WTC11 (cell line): ENCODE measurements around the gene PSMB2. TPM values are rescaled to one million over a fixed set of nuclear protein-coding genes. Genes with fewer than 3 reads are reported as not detected.
"Not testable (repeated sequence)": the region's sequence is repeated elsewhere in the genome, so short reads cannot be mapped to it uniquely, and the experiment has no call there.

Experiments used
- ATAC-seq: fragments of 200-7000 bp; cut with Tn5 transposase; 2 replicates; pipeline ENCODE4 v1.10.0; 2021; ENCODE audit warnings: mild to moderate bottlenecking, moderate library complexity
- CTCF ChIA-PET: fragments of 300-600 bp; sonication (Branson Sonifier 250); formaldehyde crosslinking; loops from one replicate; lab custom pipeline; 2021; ENCODE audit warnings: antibody characterized with exemption; lab: Charles Lee
- POLR2A ChIA-PET: fragments of 350-600 bp; sonication (Branson Sonifier 250); formaldehyde crosslinking; loops from one replicate; lab custom pipeline; 2021; ENCODE audit warnings: antibody characterized with exemption; lab: Charles Lee
- DNase-seq: peaks from one replicate; pipeline ENCODE4 v3.0.0; 2021; ENCODE audit warnings: low spot score
- H3K27ac Mint-ChIP-seq: 2 replicates; pipeline ENCODE4 v1.8.0; 2021; ENCODE audit warnings: mixed read lengths
- H3K27me3 Mint-ChIP-seq: 2 replicates; pipeline ENCODE4 v1.8.0; 2021; ENCODE audit warnings: low read depth, mild to moderate bottlenecking, moderate library complexity, mixed read lengths
- H3K36me3 Mint-ChIP-seq: 2 replicates; pipeline ENCODE4 v1.8.0; 2021; ENCODE audit warnings: mixed read lengths
- H3K4me1 Mint-ChIP-seq: 2 replicates; pipeline ENCODE4 v1.8.0; 2022; ENCODE audit warnings: mixed read lengths
- H3K4me3 Mint-ChIP-seq: 2 replicates; pipeline ENCODE4 v1.8.0; 2021; ENCODE audit warnings: mild to moderate bottlenecking, moderate library complexity, mixed read lengths
- H3K9me3 Mint-ChIP-seq: 2 replicates; pipeline ENCODE4 v1.8.0; 2021; ENCODE audit warnings: mixed read lengths
- ERG ChIP-seq: fragments of 250-450 bp; sonication (Bioruptor Pico); IDR thresholded peaks from 2 replicates; pipeline ENCODE4 v1.8.0; 2021; ENCODE audit warnings: mild to moderate bottlenecking
- FOXK1 ChIP-seq: sonication (generic); formaldehyde crosslinking; IDR thresholded peaks from 2 replicates; pipeline ENCODE4 v1.8.0; 2022; ENCODE audit warnings: mild to moderate bottlenecking, moderate library complexity, missing genetic modification reagents
- FOXP1 ChIP-seq: sonication (generic); formaldehyde crosslinking; IDR thresholded peaks from 2 replicates; pipeline ENCODE4 v1.8.0; 2022; ENCODE audit warnings: missing genetic modification reagents, mild to moderate bottlenecking, moderate library complexity, borderline replicate concordance
- HMGA2 ChIP-seq: fragments of 250-450 bp; sonication (Bioruptor Pico); IDR thresholded peaks from 2 replicates; pipeline ENCODE4 v1.4.0; 2021; ENCODE audit warnings: mild to moderate bottlenecking, moderate library complexity
- HMGXB4 ChIP-seq: sonication (generic); formaldehyde crosslinking; IDR thresholded peaks from 2 replicates; pipeline ENCODE4 v1.8.1; 2023; ENCODE audit warnings: mild to moderate bottlenecking, moderate library complexity, missing genetic modification reagents
- NR3C1 ChIP-seq: sonication (generic); formaldehyde crosslinking; conservative IDR thresholded peaks from 2 replicates; pipeline ENCODE4 v1.8.1; 2023; ENCODE audit warnings: low read depth, mild to moderate bottlenecking, missing genetic modification reagents
- STAT6 ChIP-seq: sonication (generic); formaldehyde crosslinking; conservative IDR thresholded peaks from 2 replicates; pipeline ENCODE4 v1.8.1; 2023; ENCODE audit warnings: mild to moderate bottlenecking, low read depth, missing genetic modification reagents, moderate library complexity
- TP53 ChIP-seq: sonication (generic); formaldehyde crosslinking; IDR thresholded peaks from 2 replicates; pipeline ENCODE4 v1.8.1; 2023; ENCODE audit warnings: mild to moderate bottlenecking, missing genetic modification reagents
- ZNF232 ChIP-seq: sonication (generic); formaldehyde crosslinking; IDR thresholded peaks from 2 replicates; pipeline ENCODE4 v1.8.0; 2022; ENCODE audit warnings: mild to moderate bottlenecking, missing genetic modification reagents
- ZNF263 ChIP-seq: sonication (generic); formaldehyde crosslinking; IDR thresholded peaks from 2 replicates; pipeline ENCODE4 v1.8.1; 2022; ENCODE audit warnings: low read depth, mild to moderate bottlenecking, moderate library complexity, missing genetic modification reagents
- ZNF423 ChIP-seq: fragments of 250-450 bp; sonication (Bioruptor Pico); IDR thresholded peaks from 2 replicates; pipeline ENCODE4 v2.1.2; 2022; ENCODE audit warnings: mild to moderate bottlenecking, moderate library complexity
- total RNA-seq: library from RNA; stranded (reverse); gene quantifications from 3 replicates; pipeline ENCODE4 v1.2.3, GENCODE V29; 2021
- TF ChIP-seq, protein P1 (sequence below): sonication (generic); formaldehyde crosslinking; IDR thresholded peaks from 2 replicates; pipeline ENCODE4 v1.8.0; 2023; ENCODE audit warnings: missing genetic modification reagents, mild to moderate bottlenecking, borderline replicate concordance
- TF ChIP-seq, protein P2 (sequence below): sonication (generic); formaldehyde crosslinking; IDR thresholded peaks from 2 replicates; pipeline ENCODE4 v1.8.0; 2022; ENCODE audit warnings: mild to moderate bottlenecking, missing genetic modification reagents

Gene PSMB2
- total RNA-seq, 1 experiment from 2014 or later: 76.7 TPM

- no peak for TF ChIP-seq STAT6
- TF ChIP-seq ZNF423 (CRISPR knock-in tag): no peak
- TF ChIP-seq ZNF263 (CRISPR knock-in tag): no peak
- 0 out of 2 replicates have a peak, but pooled peaks have one; percentile 34 for TF ChIP-seq HMGXB4 (CRISPR knock-in tag)
- TF ChIP-seq FOXK1 (CRISPR knock-in tag): peak; percentile 96
- TF ChIP-seq, protein P1, sequence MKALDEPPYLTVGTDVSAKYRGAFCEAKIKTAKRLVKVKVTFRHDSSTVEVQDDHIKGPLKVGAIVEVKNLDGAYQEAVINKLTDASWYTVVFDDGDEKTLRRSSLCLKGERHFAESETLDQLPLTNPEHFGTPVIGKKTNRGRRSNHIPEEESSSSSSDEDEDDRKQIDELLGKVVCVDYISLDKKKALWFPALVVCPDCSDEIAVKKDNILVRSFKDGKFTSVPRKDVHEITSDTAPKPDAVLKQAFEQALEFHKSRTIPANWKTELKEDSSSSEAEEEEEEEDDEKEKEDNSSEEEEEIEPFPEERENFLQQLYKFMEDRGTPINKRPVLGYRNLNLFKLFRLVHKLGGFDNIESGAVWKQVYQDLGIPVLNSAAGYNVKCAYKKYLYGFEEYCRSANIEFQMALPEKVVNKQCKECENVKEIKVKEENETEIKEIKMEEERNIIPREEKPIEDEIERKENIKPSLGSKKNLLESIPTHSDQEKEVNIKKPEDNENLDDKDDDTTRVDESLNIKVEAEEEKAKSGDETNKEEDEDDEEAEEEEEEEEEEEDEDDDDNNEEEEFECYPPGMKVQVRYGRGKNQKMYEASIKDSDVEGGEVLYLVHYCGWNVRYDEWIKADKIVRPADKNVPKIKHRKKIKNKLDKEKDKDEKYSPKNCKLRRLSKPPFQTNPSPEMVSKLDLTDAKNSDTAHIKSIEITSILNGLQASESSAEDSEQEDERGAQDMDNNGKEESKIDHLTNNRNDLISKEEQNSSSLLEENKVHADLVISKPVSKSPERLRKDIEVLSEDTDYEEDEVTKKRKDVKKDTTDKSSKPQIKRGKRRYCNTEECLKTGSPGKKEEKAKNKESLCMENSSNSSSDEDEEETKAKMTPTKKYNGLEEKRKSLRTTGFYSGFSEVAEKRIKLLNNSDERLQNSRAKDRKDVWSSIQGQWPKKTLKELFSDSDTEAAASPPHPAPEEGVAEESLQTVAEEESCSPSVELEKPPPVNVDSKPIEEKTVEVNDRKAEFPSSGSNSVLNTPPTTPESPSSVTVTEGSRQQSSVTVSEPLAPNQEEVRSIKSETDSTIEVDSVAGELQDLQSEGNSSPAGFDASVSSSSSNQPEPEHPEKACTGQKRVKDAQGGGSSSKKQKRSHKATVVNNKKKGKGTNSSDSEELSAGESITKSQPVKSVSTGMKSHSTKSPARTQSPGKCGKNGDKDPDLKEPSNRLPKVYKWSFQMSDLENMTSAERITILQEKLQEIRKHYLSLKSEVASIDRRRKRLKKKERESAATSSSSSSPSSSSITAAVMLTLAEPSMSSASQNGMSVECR: peak; percentile 96
- peak; percentile 86; the same call in 1 of the 2 replicates for TF ChIP-seq FOXP1 (CRISPR knock-in tag)
- TF ChIP-seq, all 79 proteins: peak for 18
Observed at GRCh38 chr1:35641233-35641866, at the start of gene PSMB2 (continued).

GRCh38 chr1:35691080-35691479 is 49.8 kb upstream of the PSMB2 start:
- peak; percentile 72 for ATAC-seq
- peaks cover 24% of the 10 kb centered on the region for H3K4me1 Mint-ChIP-seq
- no peak for TF ChIP-seq FOXK1 (CRISPR knock-in tag)
- TF ChIP-seq TP53 (CRISPR knock-in tag): no peak
- no peak for TF ChIP-seq ERG
- TF ChIP-seq HMGA2 (CRISPR knock-in tag): no peak
- TF ChIP-seq, protein P2, sequence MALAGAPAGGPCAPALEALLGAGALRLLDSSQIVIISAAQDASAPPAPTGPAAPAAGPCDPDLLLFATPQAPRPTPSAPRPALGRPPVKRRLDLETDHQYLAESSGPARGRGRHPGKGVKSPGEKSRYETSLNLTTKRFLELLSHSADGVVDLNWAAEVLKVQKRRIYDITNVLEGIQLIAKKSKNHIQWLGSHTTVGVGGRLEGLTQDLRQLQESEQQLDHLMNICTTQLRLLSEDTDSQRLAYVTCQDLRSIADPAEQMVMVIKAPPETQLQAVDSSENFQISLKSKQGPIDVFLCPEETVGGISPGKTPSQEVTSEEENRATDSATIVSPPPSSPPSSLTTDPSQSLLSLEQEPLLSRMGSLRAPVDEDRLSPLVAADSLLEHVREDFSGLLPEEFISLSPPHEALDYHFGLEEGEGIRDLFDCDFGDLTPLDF: no peak
- TF ChIP-seq ZNF263 (CRISPR knock-in tag): no peak
- TF ChIP-seq ZNF232: no peak
- no peak for TF ChIP-seq NR3C1 (CRISPR knock-in tag)
- TF ChIP-seq, all 79 proteins: peak for 0
- peaks cover 4% of the 10 kb centered on the region; the same call in 1 of the 2 replicates for H3K27me3 Mint-ChIP-seq
- no peak overlapping the region for H3K4me3 Mint-ChIP-seq
- H3K9me3 Mint-ChIP-seq: peaks cover 4% of the 10 kb centered on the region; the same call in 1 of the 2 replicates
- no peak overlapping the region for H3K27ac Mint-ChIP-seq
- ChIA-PET CTCF (interaction anchor here (1.0 to 1.7 kb wide), 4 partner anchors 12 to 146 kb away, joined by 3 to 11 read pairs (median 6); no protein-coding TSS in a partner anchor), POLR2A (interaction anchor here (0.5 to 0.6 kb wide), 2 partner anchors 11 to 37 kb away, joined by 3 to 7 read pairs; no protein-coding TSS in a partner anchor)
- DNase-seq: peak; percentile 20
- H3K36me3 Mint-ChIP-seq: no peaks in the 10 kb centered on the region

DNA sequence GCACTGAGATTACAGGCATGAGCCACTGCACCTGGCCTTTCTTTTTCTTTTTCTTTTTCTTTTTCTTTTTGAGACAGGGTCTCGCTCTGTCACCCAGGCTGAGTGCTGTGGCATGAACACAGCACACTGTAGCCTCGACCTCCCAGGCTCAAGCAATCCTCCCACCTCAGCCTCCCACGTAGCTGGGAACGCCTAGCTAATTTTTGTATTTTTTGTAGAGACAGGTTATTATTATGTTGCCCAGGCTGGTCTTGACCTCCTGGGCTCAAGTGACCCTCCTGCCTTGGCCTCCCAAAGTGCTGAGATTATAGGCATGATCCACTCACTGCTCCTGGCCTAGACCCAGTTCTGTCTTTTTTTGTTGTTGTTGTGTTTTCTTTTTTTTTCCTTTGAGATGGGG is 48.8 kb upstream of the PSMB2 start:
- H3K27ac Mint-ChIP-seq, DNase-seq, H3K9me3 Mint-ChIP-seq, H3K27me3 Mint-ChIP-seq, POLR2A ChIA-PET, H3K4me3 Mint-ChIP-seq, H3K36me3 Mint-ChIP-seq, ATAC-seq: not testable (repeated sequence)
- H3K4me1 Mint-ChIP-seq: peaks cover 24% of the 10 kb centered on the region
- CTCF ChIA-PET: interaction anchor here (0.6 to 1.7 kb wide), 4 partner anchors 8 to 145 kb away, joined by 3 to 11 read pairs (median 5); no protein-coding TSS in a partner anchor
